Measurements from ENCODE around the gene PCNX3.

GRCh38 chr11:65658174-65659021 is 42.8 kb downstream of the PCNX3 start:
- no peak for TF ChIP-seq RFX5 (IDR thresholded peaks at IDR 0.05; ENCODE audit: low read depth, low read length)
- TF ChIP-seq CTCF (IDR thresholded peaks at IDR 0.05 in 2 of 3, conservative IDR thresholded peaks at IDR 0.05 in 1 of 3; ENCODE audit: control insufficient read depth in 2 of 3, extremely low read depth in 1 of 3, insufficient read depth in 1 of 3, low read depth in 3 of 3, low read length in 3 of 3) = no peak
- TF ChIP-seq, protein P1, sequence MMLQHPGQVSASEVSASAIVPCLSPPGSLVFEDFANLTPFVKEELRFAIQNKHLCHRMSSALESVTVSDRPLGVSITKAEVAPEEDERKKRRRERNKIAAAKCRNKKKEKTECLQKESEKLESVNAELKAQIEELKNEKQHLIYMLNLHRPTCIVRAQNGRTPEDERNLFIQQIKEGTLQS (IDR thresholded peaks at IDR 0.05; ENCODE audit: borderline replicate concordance, extremely low read depth, low read depth, low read length) = no peak
- TF ChIP-seq POLR2AphosphoS5 (IDR thresholded peaks at IDR 0.05; ENCODE audit: low read length) = no peak
